Measurements from ENCODE around the gene THSD4.

THSD4 gene

GRCh38 chr15:71807691-71808091 is 692.4 kb downstream of the THSD4 start:
- no peak for DNase-seq

GRCh38 chr15:71808311-71809020 is 693.2 kb downstream of the THSD4 start:
- no peak for DNase-seq

GRCh38 chr15:71809346-71809745 is 694.1 kb downstream of the THSD4 start:
- DNase-seq = no peak

- DNase-seq = no peak
Measured at GRCh38 chr15:71810256-71811035, 695.2 kb downstream of the THSD4 start, which contains the start of gene NR2E3. Gene NR2E3, plus strand, starts transcription at chr15:71810554. Its CDS starts 190 bp downstream, at chr15:71810744.

- no peak for DNase-seq
Measured at GRCh38 chr15:71811036-71811736, 695.9 kb downstream of the THSD4 start.

- DNase-seq = no peak
Measured at GRCh38 chr15:71811752-71812735, 696.8 kb downstream of the THSD4 start.

- no peak for DNase-seq
Measured at GRCh38 chr15:71812966-71813722, 697.9 kb downstream of the THSD4 start.

GRCh38 chr15:71813723-71814470 is 698.6 kb downstream of the THSD4 start:
- no peak for DNase-seq

GRCh38 chr15:71815301-71815700 is 700.0 kb downstream of the THSD4 start:
- DNase-seq = no peak

- no peak for DNase-seq
Measured at GRCh38 chr15:71817351-71817750, 702.1 kb downstream of the THSD4 start.

GRCh38 chr15:71820127-71820526 is 704.9 kb downstream of the THSD4 start:
- no peak for DNase-seq

GRCh38 chr15:71821547-71822129 is 706.4 kb downstream of the THSD4 start:
- no peak for DNase-seq

GRCh38 chr15:71822890-71823630 is 707.8 kb downstream of the THSD4 start:
- DNase-seq = no peak

- no peak for DNase-seq
Measured at GRCh38 chr15:71823801-71824200, 708.5 kb downstream of the THSD4 start.

- no peak for DNase-seq
Measured at GRCh38 chr15:71825021-71825730, 709.9 kb downstream of the THSD4 start.

- no peak for DNase-seq
Measured at GRCh38 chr15:71826196-71826595, 710.9 kb downstream of the THSD4 start.

- DNase-seq = no peak
Measured at GRCh38 chr15:71830981-71831380, 715.7 kb downstream of the THSD4 start.
